K562 (cell line): Measurements from ENCODE around the gene NFATC2. TPM values are rescaled to one million over a fixed set of nuclear protein-coding genes. Genes with fewer than 3 reads are reported as not detected.
A peak's percentile ranks its signal among the peaks of the same experiment; 100 is the strongest.

Experiments used
- ATAC-seq: fragments of 200-7000 bp; cut with Tn5 transposase; 3 replicates; pipeline ENCODE4 v1.9.1; 2020; ENCODE audit warnings: moderate library complexity
- BruUV-seq: library from RNA; stranded (reverse); fragments of 400-500 nt; replicated peaks from 2 replicates; lab custom pipeline; 2021; lab: Mats Ljungman, UMichigan
- CTCF ChIA-PET: fragments of 300-600 bp; formaldehyde crosslinking; extraction: SDS; loops from one replicate; lab custom pipeline; 2021; ENCODE audit warnings: low intra/inter-chr PET ratio; lab: Yijun Ruan, JAX
- POLR2A ChIA-PET: fragments of 300-600, 350-650 bp; sonication (Branson Sonifier 250); formaldehyde crosslinking; extraction: SDS; loops from one replicate; lab custom pipeline; 2021; ENCODE audit warnings: antibody characterized with exemption, inconsistent platforms; lab: Yijun Ruan, JAX
- DNase-seq, 4 experiments: peaks; one replicate each; pipeline versions ENCODE4 v3.0.0 to v3.0.0-alpha.2; 2011 to 2018; ENCODE audit warnings: low spot score in 3 of 4, mixed read lengths in 3 of 4; ENCODE audit errors: extremely low read depth in 1 of 4
- FAIRE-seq: peaks from 2 replicates; lab custom pipeline; 2011; peaks lifted over from hg19 to GRCh38; lab: Jason Lieb, UNC
- H2AFZ ChIP-seq: 2 replicates; pipeline ENCODE4 v1.6.0; 2011; ENCODE audit warnings: low read depth, low read length, control low read depth, inconsistent platforms
- H3K27ac ChIP-seq: fragments of 200-600 bp; 3 replicates; pipeline ENCODE4 v1.8.0; 2011; ENCODE audit warnings: low read depth, mild to moderate bottlenecking, control low read depth, inconsistent platforms, low read length, moderate library complexity, mixed read lengths; ENCODE audit errors: extremely low read depth
- H3K27me3 ChIP-seq, 2 experiments: fragments of 300-600 bp in 1 of 2; 2 replicates in 1 of 2; 3 replicates in 1 of 2; pipeline versions ENCODE4 v1.6.0 to v1.8.0; 2011; ENCODE audit warnings: inconsistent platforms in 2 of 2, low read length in 2 of 2, mild to moderate bottlenecking in 1 of 2, mixed read lengths in 1 of 2, moderate library complexity in 1 of 2; ENCODE audit not compliant: control insufficient read depth in 2 of 2, insufficient read depth in 2 of 2
- H3K36me3 ChIP-seq: fragments of 300-600 bp; 3 replicates; pipeline ENCODE4 v1.8.0; 2011; ENCODE audit warnings: mild to moderate bottlenecking, low read length, inconsistent platforms; ENCODE audit not compliant: control insufficient read depth, insufficient read depth
- H3K4me1 ChIP-seq, 2 experiments: fragments of 200-600 bp in 1 of 2; replicated peaks in 1 of 2; 2 replicates in 1 of 2; 3 replicates in 1 of 2; pipeline versions ENCODE4 v1.5.1 to v1.8.0; 2011; ENCODE audit warnings: inconsistent platforms in 2 of 2, low read length in 2 of 2, mild to moderate bottlenecking in 1 of 2, mixed read lengths in 1 of 2, moderate library complexity in 1 of 2; ENCODE audit not compliant: control insufficient read depth in 2 of 2, insufficient read depth in 2 of 2
- H3K4me2 ChIP-seq: 2 replicates; pipeline ENCODE4 v1.6.1; 2011; ENCODE audit warnings: low read length, control low read depth, inconsistent platforms, mixed read lengths; ENCODE audit not compliant: insufficient read depth
- H3K4me3 ChIP-seq: fragments of 200-600 bp; sonication (generic), shearing (Covaris generic); 2 replicates; pipeline ENCODE4 v1.5.1; 2016; ENCODE audit warnings: control low read depth, inconsistent platforms
- H3K79me2 ChIP-seq: fragments of 200-600 bp; 3 replicates; pipeline ENCODE4 v1.8.0; 2011; ENCODE audit warnings: low read length, inconsistent platforms; ENCODE audit not compliant: control insufficient read depth, insufficient read depth
- H3K9ac ChIP-seq, 2 experiments: 2 replicates each; pipeline versions ENCODE4 v1.6.0 to v1.6.1; 2011; ENCODE audit warnings: low read depth in 2 of 2, low read length in 2 of 2, control low read depth in 1 of 2, inconsistent platforms in 1 of 2, mild to moderate bottlenecking in 1 of 2, mixed read lengths in 1 of 2; ENCODE audit not compliant: insufficient read depth in 1 of 2
- H3K9me1 ChIP-seq: one replicate; pipeline ENCODE4 v1.6.0; 2011; ENCODE audit warnings: inconsistent platforms, mild to moderate bottlenecking, low read length, moderate library complexity; ENCODE audit not compliant: control insufficient read depth, insufficient read depth
- H3K9me3 ChIP-seq: replicated peaks from 2 replicates; pipeline ENCODE4 v1.5.1; 2011; ENCODE audit warnings: low read depth, low read length, inconsistent platforms; ENCODE audit not compliant: control insufficient read depth, insufficient read depth
- H4K20me1 ChIP-seq: replicated peaks from 2 replicates; pipeline ENCODE4 v1.6.1; 2011; ENCODE audit warnings: low read length, inconsistent platforms, mixed read lengths; ENCODE audit not compliant: control insufficient read depth, insufficient read depth
- CXXC5 ChIP-seq: fragments of 250-450 bp; sonication (Bioruptor Pico); IDR thresholded peaks from 2 replicates; pipeline ENCODE4 v1.8.0; 2022; ENCODE audit warnings: inconsistent platforms, mild to moderate bottlenecking, moderate library complexity
- GTF2F1 ChIP-seq: IDR thresholded peaks from 2 replicates; pipeline ENCODE4 v1.6.1; 2011; ENCODE audit warnings: low read depth, low read length, improper control_type of control experiment
- KAT7 ChIP-seq: sonication (generic); formaldehyde crosslinking; IDR thresholded peaks from 2 replicates; pipeline ENCODE4 v1.8.0; 2022; ENCODE audit warnings: missing genetic modification reagents, mild to moderate bottlenecking, borderline replicate concordance
- NFATC3 ChIP-seq: fragments of 450-650 bp; IDR thresholded peaks from 2 replicates; pipeline ENCODE4 v1.6.1; 2017; ENCODE audit warnings: mild to moderate bottlenecking
- ZBTB33 ChIP-seq: sonication (generic); formaldehyde crosslinking; IDR thresholded peaks from 2 replicates; pipeline ENCODE4 v1.8.1; 2023; ENCODE audit warnings: mild to moderate bottlenecking, missing genetic modification reagents
- ZNF165 ChIP-seq: fragments of 250-450 bp; sonication (Bioruptor Pico); IDR thresholded peaks from 2 replicates; pipeline ENCODE4 v1.4.0; 2020; ENCODE audit warnings: borderline replicate concordance
- WGBS: fragments of 100-300 bp; shearing (Covaris generic); methylation state at CpG from one replicate; pipeline ENCODE4 v1.1.6; 2016; ENCODE audit warnings: low coverage, mixed read lengths; ENCODE audit not compliant: insufficient coverage; ENCODE audit errors: missing lambda C conversion rate; 5-methylcytosine and 5-hydroxymethylcytosine counted together
- in situ Hi-C: fragments of 300-500 bp; cut with MboI; formaldehyde crosslinking; loops from 4 replicates; pipeline ENCODE4 v1.15.0; 2018; ENCODE audit warnings: inconsistent platforms, mixed read lengths
- intact Hi-C: fragments of 100-400 bp; cut with micrococcal nuclease; formaldehyde crosslinking; loops from 2 replicates; pipeline ENCODE4 v1.14.2; 2022
- polyA plus RNA-seq, 8 experiments: library from polyadenylated mRNA; depleted of rRNA in 4 of 8; stranded (reverse) in 5 of 8; unstranded in 3 of 8; fragments of >200 nt; fragmentation: Nextera tagmentation in 2 of 8; fragmentation: Illumina TruSeq in 1 of 8; extraction: Ambion mirVana in 2 of 8; extraction: Trizol in 1 of 8; gene quantifications; 2 replicates each; pipeline versions ENCODE4 v1.2.1 to v1.2.3, GENCODE V29; 2011 to 2014; ENCODE audit warnings: inconsistent platforms in 1 of 8, missing spikeins in 1 of 8
- total RNA-seq, 7 experiments: library from RNA; depleted of rRNA in 6 of 7; stranded (reverse); fragments of >200 nt in 6 of 7; fragmentation: Illumina TruSeq in 2 of 7; extraction: Trizol in 2 of 7; gene quantifications; 2 replicates each; pipeline versions ENCODE4 v1.2.1 to v1.2.3, GENCODE V29; 2011 to 2021; ENCODE audit warnings: low replicate concordance in 1 of 7

Gene NFATC2
- total and polyA plus RNA-seq, 9 of the 15 experiments (the other 6 are each of a cell fraction or from before 2014, with no cell fraction given), result 1.9 to 11.2 (median 3.0) TPM

GRCh38 chr20:51451484-51451883 lies 91.0 kb downstream of the NFATC2 start:
- H3K4me3 ChIP-seq, result no peak overlapping the region
- BruUV-seq, result no TSS peak

More at GRCh38 chr20:51451484-51451883, 91.0 kb downstream of the NFATC2 start:
- no peak overlapping the region for H3K9ac ChIP-seq
- ChIA-PET POLR2A (no interaction called here), CTCF (no interaction called here)
- DNase-seq, result no peak
- intact Hi-C loops, result no loop called here
- H3K4me1 ChIP-seq, result peaks cover 0 to 7% of the 10 kb centered on the region in 2 experiments; a peak in 3 of 5 replicates
- no peak for TF ChIP-seq NFATC3
- TF ChIP-seq KAT7 (CRISPR knock-in tag), result no peak
- no peak for TF ChIP-seq ZNF165
- peak; percentile 93 for TF ChIP-seq ZBTB33
- no peak for TF ChIP-seq GTF2F1
- TF ChIP-seq CXXC5 (CRISPR knock-in tag), result no peak
- peaks cover 50% of the 10 kb centered on the region for H3K36me3 ChIP-seq
- no peak for FAIRE-seq
- WGBS, result 88% methylated on average over 11 of the region's 12 CpGs
- no peak overlapping the region for H3K27ac ChIP-seq
- in situ Hi-C loops, result no loop called here
- no peak for ATAC-seq
- H3K27me3 ChIP-seq, result no peaks in the 10 kb centered on the region
- H4K20me1 ChIP-seq, result no peaks in the 10 kb centered on the region
- H3K4me2 ChIP-seq, result no peak overlapping the region
- no peaks in the 10 kb centered on the region for H3K9me1 ChIP-seq
- H3K79me2 ChIP-seq, result no peaks in the 10 kb centered on the region
- H2AFZ ChIP-seq, result no peak overlapping the region
- no peaks in the 10 kb centered on the region; the same call in none of the 2 replicates for H3K9me3 ChIP-seq
